ENCODE measurements around the gene RNF222. TPM values are rescaled to one million over a fixed set of nuclear protein-coding genes. Genes with fewer than 3 reads are reported as not detected.
A peak's percentile ranks its signal among the peaks of the same experiment; 100 is the strongest.
"Not testable (repeated sequence)": the region's sequence is repeated elsewhere in the genome, so short reads cannot be mapped to it uniquely, and the experiment has no call there.

Gene RNF222
- total RNA-seq, 1 donor from 2014 or later: not detected

- DNase-seq (ENCODE audit: low spot score): no peak
These were observed 14.5 kb upstream of the RNF222 start for GRCh38 chr17:8412089-8412488.

GRCh38 chr17:8410883-8411238 lies 13.2 kb upstream of the RNF222 start:
- DNase-seq (ENCODE audit: low spot score): no peak

- DNase-seq (ENCODE audit: low spot score): peak; percentile 91
These were observed 12.6 kb upstream of the RNF222 start for GRCh38 chr17:8409966-8410882.

- no peak for DNase-seq (ENCODE audit: low spot score)
These were observed 10.7 kb upstream of the RNF222 start for GRCh38 chr17:8408371-8408770.

- no peak for DNase-seq (ENCODE audit: low spot score)
These were observed 8.5 kb upstream of the RNF222 start for GRCh38 chr17:8406174-8406573.

- no peak for DNase-seq (ENCODE audit: low spot score)
These were observed 7.9 kb upstream of the RNF222 start for GRCh38 chr17:8405499-8406016.

GRCh38 chr17:8402921-8403536 lies 5.4 kb upstream of the RNF222 start:
- no peak for DNase-seq (ENCODE audit: low spot score)

- no peak for DNase-seq (ENCODE audit: low spot score)
These were observed 3.5 kb upstream of the RNF222 start for GRCh38 chr17:8401107-8401506.

GRCh38 chr17:8398980-8399379 lies 1.4 kb upstream of the RNF222 start:
- DNase-seq (ENCODE audit: low spot score): no peak

GRCh38 chr17:8394497-8394896 lies 3.1 kb downstream of the RNF222 start:
- DNase-seq (ENCODE audit: low spot score): not testable (repeated sequence)

- DNase-seq (ENCODE audit: low spot score): no peak
These were observed 4.0 kb downstream of the RNF222 start for GRCh38 chr17:8393470-8394231.

- DNase-seq (ENCODE audit: low spot score): no peak
These were observed 4.8 kb downstream of the RNF222 start for GRCh38 chr17:8392674-8393469.

GRCh38 chr17:8392274-8392673 lies 5.4 kb downstream of the RNF222 start:
- DNase-seq (ENCODE audit: low spot score): no peak

GRCh38 chr17:8391711-8392110 lies 5.9 kb downstream of the RNF222 start:
- no peak for DNase-seq (ENCODE audit: low spot score)

GRCh38 chr17:8387914-8388651 lies 9.5 kb downstream of the RNF222 start:
- no peak for DNase-seq (ENCODE audit: low spot score)

- no peak for DNase-seq (ENCODE audit: low spot score)
These were observed 10.8 kb downstream of the RNF222 start for GRCh38 chr17:8386841-8387240.

GRCh38 chr17:8384801-8385378 lies 12.7 kb downstream of the RNF222 start:
- DNase-seq (ENCODE audit: low spot score): peak; percentile 38

GRCh38 chr17:8383143-8383822 lies 14.3 kb downstream of the RNF222 start, which contains the start of gene RPL26:
Gene RPL26, minus strand, starts transcription at chr17:8383193. Its CDS starts 883 bp downstream, at chr17:8382310.
- DNase-seq (ENCODE audit: low spot score): peak; percentile 99

- no peak for DNase-seq (ENCODE audit: low spot score)
These were observed 14.8 kb downstream of the RNF222 start for GRCh38 chr17:8382880-8383142.

Data from umbilical cord (tissue), 2 donors.